MM.1S (cell line): Measurements from ENCODE around the gene IFI44.

ENCODE experiments used
- DNase-seq: peaks from one replicate; pipeline ENCODE4 v3.0.0-alpha.2; 2015
- H2AFZ ChIP-seq: fragments of 300-600 bp; sonication (generic); 2 replicates; pipeline ENCODE4 v1.6.0; 2016; ENCODE audit warnings: antibody characterized with exemption, low read length
- H3F3A ChIP-seq: fragments of 300-600 bp; sonication (generic); 2 replicates; pipeline ENCODE4 v1.6.1; 2016; ENCODE audit warnings: mild to moderate bottlenecking, antibody characterized with exemption, low read length, moderate library complexity, mixed read lengths; ENCODE audit not compliant: insufficient read depth
- H3K27ac ChIP-seq: fragments of 300-600 bp; sonication (generic); 2 replicates; pipeline ENCODE4 v1.5.1; 2016; ENCODE audit warnings: mild to moderate bottlenecking, low read length
- H3K27me3 ChIP-seq: fragments of 300-600 bp; sonication (generic); replicated peaks from 2 replicates; pipeline ENCODE4 v1.6.0; 2016; ENCODE audit warnings: low read length; ENCODE audit not compliant: insufficient read depth
- H3K36me3 ChIP-seq: fragments of 300-600 bp; sonication (generic); replicated peaks from 2 replicates; pipeline ENCODE4 v1.6.1; 2016; ENCODE audit warnings: mild to moderate bottlenecking, low read length, mixed read lengths; ENCODE audit not compliant: insufficient read depth
- H3K4me1 ChIP-seq: fragments of 300-600 bp; sonication (generic); 2 replicates; pipeline ENCODE4 v1.6.1; 2016; ENCODE audit warnings: low read length, mixed read lengths
- H3K4me2 ChIP-seq: fragments of 300-600 bp; sonication (generic); 2 replicates; pipeline ENCODE4 v1.6.0; 2016; ENCODE audit warnings: low read depth, low read length
- H3K4me3 ChIP-seq: fragments of 300-600 bp; sonication (generic); 2 replicates; pipeline ENCODE4 v1.5.1; 2016; ENCODE audit warnings: low read length, mixed read lengths
- H3K79me2 ChIP-seq: fragments of 300-600 bp; sonication (generic); 2 replicates; pipeline ENCODE4 v1.6.1; 2016; ENCODE audit warnings: mixed run types, low read length, mixed read lengths
- H3K9ac ChIP-seq: fragments of 300-600 bp; sonication (generic); 2 replicates; pipeline ENCODE4 v1.6.1; 2016; ENCODE audit warnings: low read length, mixed read lengths
- H3K9me2 ChIP-seq: fragments of 300-600 bp; sonication (generic); replicated peaks from 2 replicates; pipeline ENCODE4 v1.6.1; 2016; ENCODE audit warnings: mild to moderate bottlenecking, low read length, mixed read lengths; ENCODE audit not compliant: insufficient read depth
- H3K9me3 ChIP-seq: fragments of 300-600 bp; sonication (generic); replicated peaks from 2 replicates; pipeline ENCODE4 v1.6.1; 2016; ENCODE audit warnings: mild to moderate bottlenecking, low read length, mixed read lengths; ENCODE audit not compliant: insufficient read depth
- H4K20me1 ChIP-seq: fragments of 300-600 bp; sonication (generic); 2 replicates; pipeline ENCODE4 v1.6.1; 2016; ENCODE audit warnings: mild to moderate bottlenecking, low read length, moderate library complexity, mixed read lengths; ENCODE audit not compliant: insufficient read depth
- EZH2 ChIP-seq: fragments of 300-600 bp; sonication (generic); optimal IDR thresholded peaks from 2 replicates; pipeline ENCODE3; 2017; ENCODE audit warnings: low read depth, mild to moderate bottlenecking, antibody characterized with exemption, low read length, mixed read lengths
- EZH2phosphoT487 ChIP-seq: fragments of 300-600 bp; sonication (generic); IDR thresholded peaks from 2 replicates; pipeline ENCODE4 v1.6.1; 2018; ENCODE audit warnings: antibody characterized with exemption, low read length
- TF ChIP-seq, protein P1 (sequence below): fragments of 300-600 bp; sonication (generic); IDR thresholded peaks from 2 replicates; pipeline ENCODE4 v1.5.1; 2016; ENCODE audit warnings: antibody characterized with exemption, low read length, mixed read lengths

IFI44 gene

DNA sequence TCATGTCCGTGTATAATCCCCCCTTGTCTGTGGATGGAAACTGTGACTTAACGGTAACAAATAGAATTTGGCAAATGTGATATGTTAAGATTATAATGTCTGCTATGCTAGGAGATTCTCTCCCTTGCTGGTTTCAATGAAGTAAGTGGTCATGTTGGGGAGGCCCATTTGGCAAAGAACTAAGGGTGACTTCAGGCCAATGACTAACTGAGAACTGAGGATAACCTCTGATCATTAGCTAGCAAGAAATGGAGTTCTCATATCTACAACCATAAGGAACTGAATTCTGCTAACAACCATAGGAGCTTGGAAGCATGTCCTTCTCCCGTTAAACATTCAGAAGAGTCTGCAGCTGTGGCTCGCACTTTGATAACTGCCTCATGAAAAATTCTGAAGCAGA is 27.1 kb upstream of the IFI44 start:
- Histone ChIP-seq H3K79me2 (no peaks in the 10 kb centered on the region), H3K27me3 (peaks cover 70% of the 10 kb centered on the region), H3K27ac (no peak overlapping the region), H3F3A (peaks cover 15% of the 10 kb centered on the region), H3K4me3 (no peak overlapping the region), H2AFZ (no peak overlapping the region), H3K9me3 (no peaks in the 10 kb centered on the region), H4K20me1 (no peaks in the 10 kb centered on the region; the same call in 1 of the 2 replicates), H3K4me2 (no peak overlapping the region), H3K9me2 (no peaks in the 10 kb centered on the region), H3K9ac (no peak overlapping the region), H3K36me3 (no peaks in the 10 kb centered on the region), H3K4me1 (peaks cover 16% of the 10 kb centered on the region)
- TF ChIP-seq, protein P1, sequence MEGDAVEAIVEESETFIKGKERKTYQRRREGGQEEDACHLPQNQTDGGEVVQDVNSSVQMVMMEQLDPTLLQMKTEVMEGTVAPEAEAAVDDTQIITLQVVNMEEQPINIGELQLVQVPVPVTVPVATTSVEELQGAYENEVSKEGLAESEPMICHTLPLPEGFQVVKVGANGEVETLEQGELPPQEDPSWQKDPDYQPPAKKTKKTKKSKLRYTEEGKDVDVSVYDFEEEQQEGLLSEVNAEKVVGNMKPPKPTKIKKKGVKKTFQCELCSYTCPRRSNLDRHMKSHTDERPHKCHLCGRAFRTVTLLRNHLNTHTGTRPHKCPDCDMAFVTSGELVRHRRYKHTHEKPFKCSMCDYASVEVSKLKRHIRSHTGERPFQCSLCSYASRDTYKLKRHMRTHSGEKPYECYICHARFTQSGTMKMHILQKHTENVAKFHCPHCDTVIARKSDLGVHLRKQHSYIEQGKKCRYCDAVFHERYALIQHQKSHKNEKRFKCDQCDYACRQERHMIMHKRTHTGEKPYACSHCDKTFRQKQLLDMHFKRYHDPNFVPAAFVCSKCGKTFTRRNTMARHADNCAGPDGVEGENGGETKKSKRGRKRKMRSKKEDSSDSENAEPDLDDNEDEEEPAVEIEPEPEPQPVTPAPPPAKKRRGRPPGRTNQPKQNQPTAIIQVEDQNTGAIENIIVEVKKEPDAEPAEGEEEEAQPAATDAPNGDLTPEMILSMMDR = no peak
- TF ChIP-seq EZH2phosphoT487 (no peak), EZH2 (no peak)
- DNase-seq = no peak

DNA sequence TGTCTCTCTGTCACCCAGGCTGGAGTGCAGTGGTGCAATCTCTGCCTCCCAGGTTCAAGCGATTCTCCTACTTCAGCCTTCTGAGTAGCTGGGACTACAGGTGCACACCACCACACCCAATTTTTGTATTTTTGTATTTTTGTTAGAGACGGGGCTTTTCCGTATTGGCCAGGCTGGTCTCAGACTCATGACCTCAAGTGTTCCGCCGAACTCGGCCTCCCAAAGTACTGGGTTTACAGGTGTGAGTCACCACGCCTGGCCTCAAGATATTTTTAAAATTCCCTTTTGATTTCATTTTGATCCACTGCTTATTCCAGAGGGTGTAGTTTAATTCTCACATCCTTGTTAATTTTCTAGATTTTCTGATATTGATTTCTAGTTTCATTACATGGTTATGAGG is 25.6 kb upstream of the IFI44 start:
- Histone ChIP-seq H3K9me2 (no peaks in the 10 kb centered on the region), H2AFZ (no peak overlapping the region), H3K9me3 (no peaks in the 10 kb centered on the region), H3K36me3 (no peaks in the 10 kb centered on the region), H3K4me2 (no peak overlapping the region), H3K79me2 (no peaks in the 10 kb centered on the region), H3K9ac (no peak overlapping the region), H3F3A (peaks cover 15% of the 10 kb centered on the region), H3K27ac (no peak overlapping the region), H3K4me1 (peaks cover 14% of the 10 kb centered on the region), H3K27me3 (peaks cover 56% of the 10 kb centered on the region), H3K4me3 (no peak overlapping the region), H4K20me1 (no peaks in the 10 kb centered on the region)
- no peak for TF ChIP-seq EZH2
- no peak for TF ChIP-seq EZH2phosphoT487
- TF ChIP-seq, protein P1 = no peak
- DNase-seq = no peak

DNA sequence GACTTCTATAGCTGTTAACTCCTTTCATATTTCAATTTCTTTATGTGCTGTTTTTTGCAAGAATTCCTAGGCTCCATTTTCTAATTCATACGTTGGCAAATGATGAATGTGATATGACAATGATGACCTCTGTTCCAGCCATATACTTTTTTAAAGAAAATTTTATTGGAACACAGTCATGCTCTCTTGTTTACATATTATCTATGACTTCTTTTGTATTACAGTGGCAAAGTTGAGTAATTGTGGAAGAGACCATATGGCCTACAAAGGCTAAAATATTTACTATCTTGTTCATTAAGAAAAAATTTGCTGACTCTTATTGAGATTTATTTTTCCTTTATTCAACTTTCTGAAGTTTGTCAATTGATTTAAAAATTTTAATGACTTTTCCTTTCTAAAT is 22.3 kb upstream of the IFI44 start:
- no peak for TF ChIP-seq EZH2
- no peak for TF ChIP-seq EZH2phosphoT487
- TF ChIP-seq, protein P1 = no peak
- DNase-seq = no peak
- no peaks in the 10 kb centered on the region for H3K79me2 ChIP-seq

More for the DNA sequence above, 22.3 kb upstream of the IFI44 start:
- no peak overlapping the region for H2AFZ ChIP-seq
- peaks cover 30% of the 10 kb centered on the region for H3K27me3 ChIP-seq
- H3K9me3 ChIP-seq = no peaks in the 10 kb centered on the region
- H3K9me2 ChIP-seq = no peaks in the 10 kb centered on the region
- H3F3A ChIP-seq = no peaks in the 10 kb centered on the region
- no peak overlapping the region for H3K4me3 ChIP-seq
- no peaks in the 10 kb centered on the region for H3K36me3 ChIP-seq
- no peak overlapping the region for H3K9ac ChIP-seq
- no peak overlapping the region for H3K4me2 ChIP-seq
- no peaks in the 10 kb centered on the region for H3K4me1 ChIP-seq
- no peaks in the 10 kb centered on the region for H4K20me1 ChIP-seq
- H3K27ac ChIP-seq = no peak overlapping the region
